Panc1 (cell line): ENCODE data around the gene CEACAM20. TPM values are rescaled to one million over a fixed set of nuclear protein-coding genes. Genes with fewer than 3 reads are reported as not detected.

ENCODE experiments used
- ATAC-seq: fragments of 200-7000 bp; cut with Tn5 transposase; 2 replicates; pipeline ENCODE4 v1.9.1; 2020; ENCODE audit warnings: mild to moderate bottlenecking, moderate library complexity
- BruUV-seq: library from RNA; stranded (reverse); fragments of 400-500 nt; replicated peaks from 2 replicates; lab custom pipeline; 2021; lab: Mats Ljungman, UMichigan
- CTCF ChIA-PET: fragments of 300-600 bp; sonication (Branson Sonifier 250); formaldehyde crosslinking; loops from one replicate; lab custom pipeline; 2022; ENCODE audit warnings: antibody characterized with exemption; lab: Charles Lee
- POLR2A ChIA-PET: fragments of 300-600 bp; sonication (Branson Sonifier 250); formaldehyde crosslinking; loops from one replicate; lab custom pipeline; 2022; ENCODE audit warnings: antibody characterized with exemption; lab: Charles Lee
- DNase-seq: peaks from one replicate; pipeline ENCODE4 v3.0.0-alpha.2; 2010; ENCODE audit warnings: low read depth, low spot score
- H3K27ac ChIP-seq: 2 replicates; pipeline ENCODE4 v1.5.1; 2011; ENCODE audit warnings: mild to moderate bottlenecking, low read length, inconsistent platforms
- H3K27me3 ChIP-seq: fragments of 200-500 bp; sonication (Bioruptor generic); 2 replicates; pipeline ENCODE4 v1.6.0; 2014; ENCODE audit warnings: low read length, inconsistent platforms; ENCODE audit not compliant: control insufficient read depth, insufficient read depth
- H3K36me3 ChIP-seq: fragments of 200-500 bp; sonication (Bioruptor generic); 2 replicates; pipeline ENCODE4 v1.5.1; 2014; ENCODE audit warnings: inconsistent platforms, mild to moderate bottlenecking, low read length, moderate library complexity; ENCODE audit not compliant: control insufficient read depth, insufficient read depth
- H3K4me1 ChIP-seq: 2 replicates; pipeline ENCODE4 v1.5.1; 2011; ENCODE audit warnings: inconsistent platforms, mild to moderate bottlenecking, low read length, moderate library complexity; ENCODE audit not compliant: control insufficient read depth, insufficient read depth
- H3K4me3 ChIP-seq, 2 experiments: 2 replicates each; pipeline ENCODE4 v1.5.1; 2011 to 2012; ENCODE audit warnings: low read depth in 2 of 2, low read length in 2 of 2, mild to moderate bottlenecking in 2 of 2, inconsistent platforms in 1 of 2, moderate library complexity in 1 of 2
- H3K9me3 ChIP-seq: fragments of 200-500 bp; sonication (Bioruptor generic); 2 replicates; pipeline ENCODE4 v1.5.1; 2014; ENCODE audit warnings: low read depth, mild to moderate bottlenecking, inconsistent platforms, low read length, moderate library complexity; ENCODE audit not compliant: control insufficient read depth, insufficient read depth
- CTCF ChIP-seq: fragments of 450-650 bp; IDR thresholded peaks from 2 replicates; pipeline ENCODE4 v1.5.1; 2017; ENCODE audit warnings: mild to moderate bottlenecking
- REST ChIP-seq, 2 experiments: IDR thresholded peaks; 2 replicates each; pipeline ENCODE4 v1.6.1; 2011 to 2012; ENCODE audit warnings: low read depth in 2 of 2, control low read depth in 1 of 2, low read length in 1 of 2, mild to moderate bottlenecking in 1 of 2, moderate library complexity in 1 of 2; ENCODE audit not compliant: insufficient read depth in 1 of 2
- TCF7L2 ChIP-seq: IDR thresholded peaks from 2 replicates; pipeline ENCODE4 v1.6.1; 2011; ENCODE audit warnings: mild to moderate bottlenecking, low read depth, low read length, inconsistent platforms
- in situ Hi-C: cut with HindIII; loops from 2 replicates; pipeline ENCODE4 v1.10.0; 2016; ENCODE audit warnings: low sequenced_read_pairs, low pct_unique_long_range_greater_than_20kb
- intact Hi-C: fragments of 100-400 bp; cut with micrococcal nuclease; formaldehyde crosslinking; loops from one replicate; pipeline ENCODE4 v1.10.0; 2022; ENCODE audit not compliant: unreplicated experiment
- total RNA-seq: library from RNA; stranded (reverse); gene quantifications from one replicate; pipeline ENCODE4 v1.2.1, GENCODE V29; 2021; ENCODE audit not compliant: unreplicated experiment

CEACAM20 gene
- total RNA-seq, 1 experiment from 2014 or later: not detected

GRCh38 chr19:44542671-44543070 is 13.2 kb upstream of the CEACAM20 start:
- BruUV-seq: no TSS peak
- CTCF ChIA-PET: no interaction called here
- ATAC-seq (no peak), DNase-seq (no peak)
- H3K27ac ChIP-seq: no peak overlapping the region
- no peaks in the 10 kb centered on the region for H3K27me3 ChIP-seq
- no peak overlapping the region for H3K4me3 ChIP-seq
- in situ Hi-C loops: no loop called here
- H3K9me3 ChIP-seq: no peaks in the 10 kb centered on the region
- TF ChIP-seq REST (IDR thresholded peaks at IDR 0.05; ENCODE audit: insufficient read depth in 1 of 2, low read depth in 2 of 2, low read length in 1 of 2) (no peak), TCF7L2 (no peak)
- H3K4me1 ChIP-seq: no peaks in the 10 kb centered on the region
- POLR2A ChIA-PET: no interaction called here
- no peaks in the 10 kb centered on the region for H3K36me3 ChIP-seq
- intact Hi-C loops: no loop called here

GRCh38 chr19:44540736-44541135 is 11.3 kb upstream of the CEACAM20 start:
- no peak for DNase-seq
- ATAC-seq: no peak
- in situ Hi-C loops: no loop called here
- Histone ChIP-seq H3K9me3 (no peaks in the 10 kb centered on the region), H3K27me3 (no peaks in the 10 kb centered on the region), H3K36me3 (no peaks in the 10 kb centered on the region), H3K4me3 (no peak overlapping the region), H3K4me1 (no peaks in the 10 kb centered on the region), H3K27ac (no peak overlapping the region)
- ChIA-PET CTCF (interaction anchor here (0.6 kb wide), 1 partner anchor 164 kb away, joined by 3 read pairs; no protein-coding TSS in a partner anchor), POLR2A (no interaction called here)
- BruUV-seq: no TSS peak
- intact Hi-C loops: no loop called here
- TF ChIP-seq TCF7L2 (no peak), REST (IDR thresholded peaks at IDR 0.05; ENCODE audit: insufficient read depth in 1 of 2, low read depth in 2 of 2, low read length in 1 of 2) (no peak), CTCF (no peak)
